GM12864 (cell line): ENCODE results near the gene ANGPTL7.
"Not testable (repeated sequence)": the region's sequence is repeated elsewhere in the genome, so short reads cannot be mapped to it uniquely, and the experiment has no call there.

Experiments used
- DNase-seq: peaks from one replicate; pipeline ENCODE4 v3.0.0-alpha.2; 2011; ENCODE audit warnings: low read depth
- H3K4me3 ChIP-seq: 2 replicates; pipeline ENCODE4 v1.5.1; 2011; ENCODE audit warnings: mild to moderate bottlenecking, low read depth, low read length, control low read depth
- CTCF ChIP-seq: IDR thresholded peaks from 2 replicates; pipeline ENCODE4 v1.5.1; 2011; ENCODE audit warnings: low read depth, mild to moderate bottlenecking, moderate library complexity, low read length, control low read depth, inconsistent platforms; ENCODE audit errors: missing control alignments

The ANGPTL7 gene

GRCh38 chr1:11179125-11179524 is 10.0 kb upstream of the ANGPTL7 start:
- TF ChIP-seq CTCF: no peak
- DNase-seq: no peak
- no peak overlapping the region for H3K4me3 ChIP-seq

GRCh38 chr1:11179749-11180148 is 9.4 kb upstream of the ANGPTL7 start:
- not testable (repeated sequence) for H3K4me3 ChIP-seq

DNA sequence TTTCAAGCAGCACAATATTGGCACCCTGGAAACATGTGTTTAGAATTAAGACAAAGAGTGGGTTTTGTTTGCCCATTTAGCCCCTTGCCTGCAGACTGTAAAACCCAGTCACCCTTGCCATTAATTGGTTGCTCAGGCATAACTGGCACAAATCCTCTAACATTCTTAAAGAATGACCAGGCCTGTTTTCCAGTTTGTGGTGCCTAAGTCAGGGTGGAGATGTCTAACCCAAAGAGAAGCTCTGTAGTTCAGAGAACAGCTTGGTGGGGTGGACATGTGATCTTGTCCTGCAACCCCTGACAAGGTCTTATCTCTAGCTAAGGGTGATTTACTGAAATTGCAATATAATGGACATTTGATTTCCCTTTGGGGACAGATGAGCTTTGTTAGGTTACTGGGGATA is 8.8 kb upstream of the ANGPTL7 start:
- H3K4me3 ChIP-seq: no peak overlapping the region
- no peak for DNase-seq
- no peak for TF ChIP-seq CTCF

More at GRCh38 chr1:11179749-11180148, 9.4 kb upstream of the ANGPTL7 start:
- not testable (repeated sequence) for DNase-seq

GRCh38 chr1:11182884-11183283 is 6.3 kb upstream of the ANGPTL7 start:
- no peak overlapping the region for H3K4me3 ChIP-seq
- no peak for DNase-seq
- no peak for TF ChIP-seq CTCF

DNA sequence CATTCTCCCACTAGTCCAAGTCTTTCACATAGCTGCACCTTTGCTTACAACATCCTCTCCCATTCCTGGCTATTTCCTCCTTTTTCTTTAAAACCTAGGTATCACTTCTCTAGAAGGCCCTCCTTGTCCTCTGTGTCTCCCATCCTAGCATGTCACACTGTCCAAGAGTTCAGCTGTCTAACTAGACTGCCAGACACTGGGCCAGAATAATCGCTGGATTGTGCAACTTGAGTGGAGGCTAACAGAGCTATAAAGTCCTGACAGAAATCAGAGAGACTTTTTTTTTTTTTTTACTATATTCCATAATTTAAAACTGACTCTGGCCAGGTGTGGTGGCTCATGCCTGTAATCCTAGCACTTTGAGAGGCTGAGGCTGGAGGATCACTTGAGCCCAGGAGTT is 4.2 kb upstream of the ANGPTL7 start:
- no peak for TF ChIP-seq CTCF

DNA sequence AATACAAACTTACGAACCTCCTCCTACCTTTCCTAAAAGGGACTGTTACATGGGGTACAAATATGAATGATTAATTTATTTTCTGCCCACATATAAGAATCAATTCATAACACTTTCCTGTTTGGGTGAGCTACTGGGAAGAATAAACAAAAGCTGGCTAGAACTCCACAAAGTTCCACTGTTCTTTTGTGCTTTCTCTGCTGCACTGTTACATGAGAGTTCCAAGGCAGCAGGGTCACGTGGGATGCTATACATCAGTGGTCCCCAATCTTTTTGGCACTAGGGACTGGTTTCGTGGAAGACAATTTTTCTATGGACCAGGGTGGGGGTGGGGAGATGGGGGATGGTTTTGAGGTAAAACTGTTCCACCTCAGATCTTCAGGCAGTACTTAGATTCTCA is 2.2 kb upstream of the ANGPTL7 start:
- DNase-seq: no peak
- no peak overlapping the region for H3K4me3 ChIP-seq
- no peak for TF ChIP-seq CTCF

More for the DNA sequence above, 4.2 kb upstream of the ANGPTL7 start:
- H3K4me3 ChIP-seq: no peak overlapping the region
- no peak for DNase-seq

DNA sequence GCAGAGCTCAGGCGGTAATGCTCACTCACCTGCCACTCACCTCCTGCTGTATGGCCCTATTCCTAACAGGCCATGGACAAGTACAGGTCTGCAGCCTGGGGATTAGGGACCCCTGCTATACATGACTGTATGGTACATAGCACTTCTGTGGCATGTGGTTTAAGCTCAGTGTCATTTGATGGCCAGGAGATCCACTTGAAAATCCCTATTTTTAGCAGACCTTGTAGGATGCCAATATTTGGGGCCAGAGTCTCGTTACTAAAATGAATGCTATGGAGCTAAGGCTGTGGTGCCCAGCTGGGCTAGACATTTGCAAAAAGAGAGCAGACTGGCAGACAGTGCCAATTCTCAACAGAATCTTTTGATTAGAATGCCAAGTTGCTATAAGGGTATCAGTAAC is 1.7 kb upstream of the ANGPTL7 start:
- no peak for DNase-seq
- TF ChIP-seq CTCF: no peak
- no peak overlapping the region for H3K4me3 ChIP-seq

GRCh38 chr1:11187931-11188330 is 1.2 kb upstream of the ANGPTL7 start:
- no peak for TF ChIP-seq CTCF
- no peak overlapping the region for H3K4me3 ChIP-seq
- no peak for DNase-seq
